ENCODE results near the gene TAS2R38. TPM values are rescaled to one million over a fixed set of nuclear protein-coding genes. Genes with fewer than 3 reads are reported as not detected.
A peak's percentile ranks its signal among the peaks of the same experiment; 100 is the strongest.

TAS2R38 gene
- total and polyA plus RNA-seq, 12 donors = not detected

- Histone ChIP-seq H3K4me3 (no peak overlapping the region), H3K4me1 (replicated peaks in 1 of 2) (no peaks in the 10 kb centered on the region), H3K36me3 (replicated peaks in 1 of 2) (no peaks in the 10 kb centered on the region), H3K27ac (no peak overlapping the region), H3K9me3 (replicated peaks in 1 of 3) (no peaks in the 10 kb centered on the region), H3K27me3 (no peaks in the 10 kb centered on the region)
- no peak for TF ChIP-seq POLR2A (IDR thresholded peaks at IDR 0.05)
- TF ChIP-seq, protein P1, sequence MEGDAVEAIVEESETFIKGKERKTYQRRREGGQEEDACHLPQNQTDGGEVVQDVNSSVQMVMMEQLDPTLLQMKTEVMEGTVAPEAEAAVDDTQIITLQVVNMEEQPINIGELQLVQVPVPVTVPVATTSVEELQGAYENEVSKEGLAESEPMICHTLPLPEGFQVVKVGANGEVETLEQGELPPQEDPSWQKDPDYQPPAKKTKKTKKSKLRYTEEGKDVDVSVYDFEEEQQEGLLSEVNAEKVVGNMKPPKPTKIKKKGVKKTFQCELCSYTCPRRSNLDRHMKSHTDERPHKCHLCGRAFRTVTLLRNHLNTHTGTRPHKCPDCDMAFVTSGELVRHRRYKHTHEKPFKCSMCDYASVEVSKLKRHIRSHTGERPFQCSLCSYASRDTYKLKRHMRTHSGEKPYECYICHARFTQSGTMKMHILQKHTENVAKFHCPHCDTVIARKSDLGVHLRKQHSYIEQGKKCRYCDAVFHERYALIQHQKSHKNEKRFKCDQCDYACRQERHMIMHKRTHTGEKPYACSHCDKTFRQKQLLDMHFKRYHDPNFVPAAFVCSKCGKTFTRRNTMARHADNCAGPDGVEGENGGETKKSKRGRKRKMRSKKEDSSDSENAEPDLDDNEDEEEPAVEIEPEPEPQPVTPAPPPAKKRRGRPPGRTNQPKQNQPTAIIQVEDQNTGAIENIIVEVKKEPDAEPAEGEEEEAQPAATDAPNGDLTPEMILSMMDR (IDR thresholded peaks at IDR 0.05) = no peak
- intact Hi-C loops (cut with DNase I) = no loop called here
- 63 to 91% (median 75%) methylated on average over 1 of the region's 1 CpG for WGBS, 4 donors
- no peak for DNase-seq
These were observed 21.1 kb downstream of the TAS2R38 start for GRCh38 chr7:141952461-141952860.

DNA sequence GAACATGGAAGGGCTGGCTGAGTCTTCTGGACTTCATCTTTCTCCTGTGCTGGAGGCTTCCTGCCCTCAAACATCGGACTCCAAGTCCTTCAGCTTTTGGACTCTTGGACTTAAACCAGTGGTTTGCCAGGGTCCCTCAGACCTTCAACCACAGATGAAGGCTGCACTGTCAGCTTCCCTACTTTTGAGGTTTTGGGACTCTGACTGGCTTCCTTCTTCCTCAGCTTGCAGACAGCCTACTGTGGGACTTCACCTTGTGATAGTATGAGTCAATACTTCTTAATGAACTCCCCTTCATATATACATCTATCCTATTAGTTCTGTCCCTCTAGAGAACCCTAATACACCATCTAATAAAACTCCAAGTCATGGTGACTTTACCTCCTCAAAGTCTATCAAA, 22.8 kb downstream of the TAS2R38 start:
- 64 to 90% (median 80%) methylated on average over 1 of the region's 1 CpG for WGBS, 4 donors
- intact Hi-C loops (cut with DNase I) = no loop called here
- no peak overlapping the region for H3K4me3 ChIP-seq
- no peaks in the 10 kb centered on the region for H3K4me1 ChIP-seq (replicated peaks in 1 of 2)
- DNase-seq = peak in 1 of 7 donors; percentile 22
- TF ChIP-seq, protein P1 (IDR thresholded peaks at IDR 0.05) = no peak
- TF ChIP-seq POLR2A (IDR thresholded peaks at IDR 0.05) = no peak
- H3K9me3 ChIP-seq (replicated peaks in 1 of 3) = no peaks in the 10 kb centered on the region
- H3K36me3 ChIP-seq (replicated peaks in 1 of 2) = no peaks in the 10 kb centered on the region
- no peaks in the 10 kb centered on the region for H3K27me3 ChIP-seq
- no peak overlapping the region for H3K27ac ChIP-seq

DNA sequence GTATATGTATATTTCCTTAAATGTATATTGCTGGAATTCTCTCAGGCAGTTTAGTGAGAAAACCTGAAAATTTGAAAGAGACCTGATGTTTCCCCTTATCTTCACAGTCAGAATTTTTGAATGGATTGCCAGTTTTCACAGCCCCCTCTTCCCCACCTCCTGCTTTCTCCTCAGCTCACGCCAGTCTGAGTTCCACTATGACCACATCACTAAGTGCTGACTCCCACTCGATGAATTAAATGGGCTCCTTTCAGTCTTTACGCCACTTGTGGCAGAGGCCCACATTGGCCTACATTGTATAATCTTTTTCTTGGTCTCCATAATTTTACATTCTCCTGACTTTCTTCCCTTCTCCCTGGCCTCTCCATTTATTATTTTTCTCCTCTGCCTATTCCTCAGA, 23.7 kb downstream of the TAS2R38 start:
- 62 to 75% (median 72%) methylated on average over 3 of the region's 3 CpGs for WGBS, 4 donors
- no peaks in the 10 kb centered on the region for H3K9me3 ChIP-seq (replicated peaks in 1 of 3)
- no peak overlapping the region for H3K4me3 ChIP-seq
- intact Hi-C loops (cut with DNase I) = no loop called here
- H3K27me3 ChIP-seq = no peaks in the 10 kb centered on the region
- TF ChIP-seq, protein P1 (IDR thresholded peaks at IDR 0.05) = no peak
- no peak for TF ChIP-seq POLR2A (IDR thresholded peaks at IDR 0.05)
- no peaks in the 10 kb centered on the region for H3K36me3 ChIP-seq (replicated peaks in 1 of 2)
- no peak overlapping the region for H3K27ac ChIP-seq
- no peaks in the 10 kb centered on the region for H3K4me1 ChIP-seq (replicated peaks in 1 of 2)
- no peak for DNase-seq

GRCh38 chr7:141949451-141949850, 24.1 kb downstream of the TAS2R38 start:
- intact Hi-C loops (cut with DNase I) = no loop called here
- Histone ChIP-seq H3K4me1 (replicated peaks in 1 of 2) (no peaks in the 10 kb centered on the region), H3K27me3 (no peaks in the 10 kb centered on the region)

More at GRCh38 chr7:141949451-141949850, 24.1 kb downstream of the TAS2R38 start:
- no peak for DNase-seq
- Histone ChIP-seq H3K27ac (no peak overlapping the region), H3K36me3 (replicated peaks in 1 of 2) (no peaks in the 10 kb centered on the region), H3K4me3 (no peak overlapping the region), H3K9me3 (replicated peaks in 1 of 3) (no peaks in the 10 kb centered on the region)
- TF ChIP-seq, protein P1 (IDR thresholded peaks at IDR 0.05) = no peak
- TF ChIP-seq POLR2A (IDR thresholded peaks at IDR 0.05) = no peak
- WGBS, 4 donors = 36 to 52% (median 46%) methylated on average over 2 of the region's 2 CpGs
